T-helper 1 cell (primary cell): ENCODE results near the gene AJM1.

Experiments used
- DNase-seq, 5 donors: peaks; one replicate each; pipeline ENCODE4 v3.0.0-alpha.2; 2012 to 2020

Gene AJM1

GRCh38 chr9:136808075-136808805, 34.0 kb upstream of the AJM1 start:
- peak in 2 of 5 donors; percentile 37 to 47 for DNase-seq

GRCh38 chr9:136808806-136809158, 33.5 kb upstream of the AJM1 start:
- no peak for DNase-seq

DNA sequence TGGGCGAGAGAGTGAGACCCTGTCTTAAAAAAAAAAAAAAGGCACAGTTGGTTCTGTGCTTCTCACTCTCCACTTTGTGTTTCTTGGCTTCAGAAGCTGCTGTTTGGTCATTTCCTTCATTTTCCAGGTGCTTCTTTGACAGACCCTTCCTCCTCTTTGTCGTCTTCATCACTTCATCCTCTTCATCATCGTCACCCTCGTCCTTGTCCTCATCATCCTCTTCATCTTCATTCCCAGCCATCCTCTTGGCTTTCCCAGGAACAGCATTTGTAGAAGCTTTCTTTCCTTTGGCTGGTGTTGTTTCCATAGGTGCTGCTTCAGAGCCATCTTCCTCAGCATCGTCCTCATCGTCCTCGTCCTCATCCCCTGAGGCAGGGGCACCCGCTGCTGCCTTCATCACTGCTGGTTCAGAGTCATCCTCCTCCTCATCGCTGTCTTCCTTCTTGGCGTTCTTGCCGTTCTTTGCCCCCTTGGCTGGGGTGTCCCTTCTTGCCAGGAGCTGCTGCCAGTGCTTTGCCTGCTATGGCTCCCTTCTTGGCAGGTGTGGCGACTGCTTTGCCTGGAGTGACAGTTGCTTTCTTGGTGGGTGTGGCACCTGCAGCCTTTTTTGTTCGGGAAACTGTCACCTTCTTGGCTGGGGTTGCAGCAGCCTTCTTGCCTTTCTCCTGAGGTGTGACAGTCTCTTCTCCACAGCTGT, 27.4 kb upstream of the AJM1 start:
- no peak for DNase-seq

GRCh38 chr9:136815422-136815782, 26.9 kb upstream of the AJM1 start:
- DNase-seq: no peak

DNA sequence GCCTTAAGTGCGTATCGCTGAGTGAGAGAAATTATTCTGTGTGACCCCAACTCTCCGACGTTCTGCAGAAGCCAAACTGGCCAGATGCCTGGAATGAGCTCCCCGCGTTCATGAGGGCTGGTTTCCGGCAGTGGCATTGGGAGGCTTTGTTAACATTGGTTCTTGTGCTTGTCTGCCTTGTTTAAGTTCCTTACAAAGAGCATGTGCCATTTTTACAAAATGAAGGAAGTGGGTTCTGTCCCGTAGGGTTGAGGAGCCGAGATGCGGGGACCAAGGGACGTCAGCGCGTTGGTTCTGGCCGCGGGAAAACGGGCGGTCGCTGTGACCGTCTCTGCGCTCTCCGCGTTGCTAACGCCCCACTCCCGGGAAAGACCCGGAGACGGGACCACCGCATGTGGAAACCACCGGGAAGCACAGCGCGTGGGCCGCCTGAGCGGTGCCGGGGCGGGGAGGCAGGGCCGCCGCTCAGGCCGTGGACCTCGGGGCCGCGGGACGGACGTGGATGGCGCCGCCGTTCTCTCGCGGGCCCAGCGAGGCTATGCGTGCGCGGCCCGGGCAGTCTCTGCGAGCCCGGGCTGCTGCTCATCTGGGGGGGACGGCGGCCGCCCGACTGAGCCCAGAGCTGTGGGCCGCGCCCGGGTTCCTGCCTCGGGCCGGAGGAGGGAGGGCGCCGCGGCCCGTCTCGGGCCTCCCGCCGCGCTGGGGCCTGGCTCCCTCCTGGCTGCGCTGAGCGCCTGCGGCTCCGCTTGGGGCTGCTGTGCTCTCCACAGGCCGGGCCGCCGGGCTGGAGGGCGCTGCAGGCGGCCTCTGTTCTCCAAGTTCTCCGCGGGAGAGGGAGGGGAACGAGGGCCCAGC, 21.1 kb upstream of the AJM1 start:
- no peak for DNase-seq

DNA sequence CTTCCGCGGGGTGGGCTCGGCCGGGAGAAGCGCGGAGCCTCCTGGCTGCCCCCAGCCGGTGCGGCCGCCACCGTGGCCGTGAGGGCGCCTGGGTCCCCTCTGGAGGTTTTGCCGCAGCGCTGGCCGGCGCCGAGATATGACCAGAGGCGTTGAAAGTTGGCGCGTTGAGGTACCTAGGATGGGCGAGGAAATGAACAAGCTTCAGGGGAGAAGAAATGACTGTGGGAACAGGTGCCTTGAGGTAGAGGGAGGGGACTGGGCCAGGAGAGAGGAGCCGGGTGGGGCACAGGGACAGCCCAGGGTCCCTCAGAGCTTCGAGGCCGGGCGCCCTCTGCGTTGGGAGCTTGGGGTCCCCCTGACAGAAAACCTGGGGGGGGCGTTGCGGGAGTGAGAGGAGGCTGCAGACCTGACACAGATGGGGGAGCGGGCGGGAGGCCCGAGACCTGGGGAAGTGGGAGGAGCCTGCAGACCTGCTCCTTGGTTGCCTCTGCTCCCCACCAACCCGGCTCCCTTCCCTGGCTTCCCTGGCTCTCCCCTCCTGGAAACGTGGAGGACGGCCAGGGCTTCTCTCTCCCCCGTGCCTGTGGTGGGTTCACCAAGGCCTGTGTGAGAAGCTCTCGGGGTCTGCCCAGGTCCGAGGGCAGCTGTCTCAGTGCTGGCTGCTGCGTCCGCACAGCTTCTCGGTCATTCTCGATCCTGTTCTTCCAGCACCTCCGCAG, 20.3 kb upstream of the AJM1 start:
- no peak for DNase-seq

DNA sequence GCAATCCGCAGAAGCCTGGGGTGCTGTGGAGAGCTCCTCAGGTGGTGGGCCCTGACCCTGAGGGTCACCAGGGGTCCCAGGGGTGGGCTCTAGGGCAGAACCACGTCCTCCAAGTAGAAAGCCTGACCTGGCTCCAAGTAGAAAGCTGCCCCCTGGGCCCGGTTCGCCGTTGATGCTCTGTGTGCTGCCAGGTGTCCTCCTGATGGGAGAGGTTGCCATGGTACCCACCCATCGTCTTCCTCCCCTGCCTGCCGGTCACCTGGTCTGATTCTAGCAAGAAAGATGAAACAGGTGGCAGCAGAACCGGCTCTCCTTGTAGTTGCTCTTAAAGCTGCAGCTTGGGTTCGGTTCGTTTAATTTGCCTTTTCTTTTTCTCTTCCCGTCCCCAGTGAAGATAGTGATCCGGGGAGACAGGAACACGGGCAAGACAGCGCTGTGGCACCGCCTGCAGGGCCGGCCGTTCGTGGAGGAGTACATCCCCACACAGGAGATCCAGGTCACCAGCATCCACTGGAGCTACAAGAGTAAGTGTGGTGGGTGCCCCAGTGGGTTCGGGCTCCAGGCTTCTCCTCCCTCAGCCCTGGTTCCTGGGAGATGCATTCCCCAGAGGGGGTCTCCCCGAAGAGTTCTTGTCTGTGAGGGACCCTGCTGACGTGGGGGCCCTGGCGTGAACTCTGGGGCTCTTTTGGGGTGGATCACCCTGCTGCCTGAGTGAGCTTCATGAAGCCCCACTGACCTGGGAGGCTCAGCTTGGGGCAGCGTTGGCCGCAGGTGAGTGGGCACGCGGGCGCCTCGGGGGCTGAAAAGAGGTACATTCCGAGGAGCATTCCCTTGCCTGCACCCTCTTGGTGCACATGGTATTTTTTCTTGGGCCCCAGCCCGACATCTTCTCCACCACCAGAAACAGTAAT, 18.9 kb upstream of the AJM1 start:
- DNase-seq: peak in 1 of 5 donors; percentile 4

- peak in 1 of 5 donors; percentile 2 for DNase-seq
Observed at GRCh38 chr9:136824496-136825225, 17.6 kb upstream of the AJM1 start.

GRCh38 chr9:136825295-136826187, 16.7 kb upstream of the AJM1 start:
- no peak for DNase-seq

DNA sequence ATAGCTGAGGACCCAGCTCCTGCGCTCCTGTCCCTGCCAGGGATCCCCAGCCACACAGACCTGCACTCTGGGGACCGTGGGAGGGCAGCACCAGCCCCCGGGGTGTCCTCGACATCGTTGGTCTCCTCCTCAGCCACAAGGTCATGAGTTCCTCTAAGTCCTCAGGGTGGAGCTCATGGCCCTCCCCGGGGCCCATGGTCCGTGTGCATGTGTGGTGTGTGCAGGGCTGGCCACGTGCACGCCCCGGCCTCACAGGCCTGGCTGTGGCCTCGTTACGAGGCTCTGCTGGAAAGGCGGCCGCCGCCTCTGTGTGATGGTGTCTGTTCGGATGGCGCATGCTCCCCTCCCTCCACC, 16.1 kb upstream of the AJM1 start:
- no peak for DNase-seq

DNA sequence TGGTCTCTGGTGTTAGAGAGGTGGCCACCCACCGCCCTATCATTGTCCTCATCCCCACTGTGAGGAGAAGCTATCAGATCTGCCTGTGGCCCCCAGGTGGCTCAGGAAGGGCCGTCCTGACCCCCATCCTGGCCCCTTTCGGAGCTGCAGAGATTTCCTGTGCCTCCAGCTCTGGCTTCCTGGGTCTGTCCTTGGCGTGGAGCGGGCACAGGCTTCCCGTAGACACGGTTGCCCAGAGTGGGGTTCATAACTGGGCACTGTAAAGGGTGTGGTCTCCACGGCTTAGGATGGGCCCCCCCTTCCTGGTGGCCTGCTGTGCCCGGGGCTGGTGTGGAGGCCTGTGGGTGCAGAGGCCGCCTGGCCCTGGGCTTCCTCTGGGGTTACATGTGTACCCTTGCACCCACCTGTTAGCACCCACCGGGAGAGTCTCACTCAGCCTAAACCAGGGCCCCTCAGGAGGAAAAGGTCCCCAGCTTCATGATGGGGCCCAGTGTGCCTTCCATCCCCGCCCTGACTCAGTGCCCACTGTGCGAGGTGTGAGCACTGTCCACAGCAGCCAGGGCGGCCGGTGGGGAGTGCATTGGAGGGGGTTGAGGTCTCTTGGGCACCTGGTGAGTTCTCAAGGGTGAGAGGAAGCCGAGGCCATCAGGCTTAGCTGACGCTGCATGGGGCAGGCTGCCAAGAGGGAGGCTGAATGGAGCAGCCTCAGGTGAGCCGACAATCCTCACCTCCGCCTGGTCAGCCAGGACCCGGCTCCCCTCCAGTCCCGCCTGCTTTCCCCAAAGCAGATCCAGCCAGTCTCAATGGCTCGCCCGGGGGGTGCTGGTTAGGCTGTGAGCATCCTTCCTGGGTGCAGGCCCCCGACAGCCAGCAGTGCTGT, 15.3 kb upstream of the AJM1 start:
- DNase-seq: peak in 1 of 5 donors; percentile 2

DNA sequence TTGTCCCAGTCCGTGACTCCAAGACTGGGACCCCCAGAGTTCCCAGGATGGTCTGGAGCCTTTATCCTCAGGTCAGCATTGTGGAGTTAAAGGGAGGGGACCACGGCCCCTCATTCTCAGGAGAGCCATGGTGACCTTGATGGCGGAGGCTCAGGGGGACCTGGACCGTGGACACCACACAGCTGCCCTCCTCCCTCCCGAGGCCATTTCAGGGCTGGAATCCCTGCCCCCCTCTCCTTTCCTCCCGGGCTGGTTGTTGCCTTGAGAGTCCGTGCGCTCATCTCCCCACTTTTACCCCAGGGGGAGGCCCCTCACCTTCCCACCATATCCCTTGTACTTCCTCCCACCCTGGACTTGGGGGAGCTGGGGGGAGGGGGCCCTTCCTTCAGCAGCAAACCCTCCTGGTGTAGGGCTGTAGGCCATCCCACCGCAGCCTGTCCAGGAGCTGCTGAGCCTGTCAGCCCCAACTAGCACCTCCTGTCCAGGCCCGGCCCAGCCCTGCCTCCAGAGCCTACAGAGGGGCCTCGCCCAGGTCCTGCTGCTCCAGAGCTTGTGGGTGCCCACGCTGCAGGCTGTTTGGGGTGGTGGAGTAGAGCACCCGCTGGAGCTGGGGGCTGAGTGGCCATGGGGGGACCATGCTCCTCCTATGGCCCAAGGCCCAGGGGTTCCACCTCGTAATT, 14.3 kb upstream of the AJM1 start:
- peak in 1 of 5 donors; percentile 4 for DNase-seq

GRCh38 chr9:136828474-136829140, 13.7 kb upstream of the AJM1 start:
- peak in 1 of 5 donors; percentile 3 for DNase-seq

DNA sequence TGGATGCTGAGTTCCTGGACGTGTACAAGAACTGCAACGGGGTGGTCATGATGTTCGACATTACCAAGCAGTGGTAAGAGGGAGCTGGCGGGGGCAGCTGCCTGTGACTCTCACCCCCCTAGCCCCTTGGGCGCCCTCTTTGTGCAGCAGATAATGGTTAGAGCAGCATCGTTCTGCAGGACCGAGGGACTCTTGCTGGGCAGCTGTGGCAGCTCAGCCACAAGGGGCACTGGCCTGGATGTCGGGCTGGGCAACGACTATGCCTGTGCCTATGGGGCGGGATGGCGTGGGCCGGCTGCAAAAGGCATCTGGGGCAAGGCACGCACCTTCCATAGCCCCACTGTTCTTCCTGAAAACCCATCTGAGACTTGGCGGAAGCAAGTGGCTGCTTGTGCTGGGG, 12.9 kb upstream of the AJM1 start:
- DNase-seq: peak in 1 of 5 donors; percentile 1

- peak in 1 of 5 donors; percentile 5 for DNase-seq
Observed at GRCh38 chr9:136829981-136830885, 12.0 kb upstream of the AJM1 start.

GRCh38 chr9:136831002-136831719, 11.1 kb upstream of the AJM1 start:
- peak in 1 of 5 donors; percentile 1 for DNase-seq
